Loucy (cell line): ENCODE results near the gene RASGRP2.

Experiments used
- EZH2phosphoT487 ChIP-seq: fragments of 200-600 bp; IDR thresholded peaks from 2 replicates; pipeline ENCODE4 v1.6.1; 2018; ENCODE audit warnings: antibody characterized with exemption, mild to moderate bottlenecking, moderate library complexity, borderline replicate concordance
- TF ChIP-seq, protein P1 (sequence below): fragments of 200-600 bp; sonication (generic); conservative IDR thresholded peaks from 2 replicates; pipeline ENCODE4 v1.5.1; 2014; ENCODE audit warnings: mild to moderate bottlenecking, antibody characterized with exemption, low read length

DNA sequence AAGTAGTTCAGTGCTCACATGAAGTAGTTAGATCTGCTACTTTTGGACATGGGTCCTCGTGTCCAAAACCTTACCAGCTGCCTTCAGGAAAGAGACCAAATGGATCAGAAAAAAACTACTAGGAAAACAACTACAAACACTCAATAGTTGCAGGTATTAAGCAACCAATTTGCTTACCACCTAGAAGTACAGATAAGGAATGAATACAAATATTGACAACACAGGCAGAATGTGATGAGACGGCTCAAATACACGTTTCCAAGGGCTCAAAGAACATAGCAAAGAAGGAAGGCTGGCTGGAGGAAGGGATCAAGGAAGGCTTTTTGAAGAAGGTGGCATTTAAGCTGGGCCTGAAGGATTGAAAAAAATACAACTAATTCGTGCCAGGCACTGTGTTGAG is 62.8 kb downstream of the RASGRP2 start:
- TF ChIP-seq, protein P1, sequence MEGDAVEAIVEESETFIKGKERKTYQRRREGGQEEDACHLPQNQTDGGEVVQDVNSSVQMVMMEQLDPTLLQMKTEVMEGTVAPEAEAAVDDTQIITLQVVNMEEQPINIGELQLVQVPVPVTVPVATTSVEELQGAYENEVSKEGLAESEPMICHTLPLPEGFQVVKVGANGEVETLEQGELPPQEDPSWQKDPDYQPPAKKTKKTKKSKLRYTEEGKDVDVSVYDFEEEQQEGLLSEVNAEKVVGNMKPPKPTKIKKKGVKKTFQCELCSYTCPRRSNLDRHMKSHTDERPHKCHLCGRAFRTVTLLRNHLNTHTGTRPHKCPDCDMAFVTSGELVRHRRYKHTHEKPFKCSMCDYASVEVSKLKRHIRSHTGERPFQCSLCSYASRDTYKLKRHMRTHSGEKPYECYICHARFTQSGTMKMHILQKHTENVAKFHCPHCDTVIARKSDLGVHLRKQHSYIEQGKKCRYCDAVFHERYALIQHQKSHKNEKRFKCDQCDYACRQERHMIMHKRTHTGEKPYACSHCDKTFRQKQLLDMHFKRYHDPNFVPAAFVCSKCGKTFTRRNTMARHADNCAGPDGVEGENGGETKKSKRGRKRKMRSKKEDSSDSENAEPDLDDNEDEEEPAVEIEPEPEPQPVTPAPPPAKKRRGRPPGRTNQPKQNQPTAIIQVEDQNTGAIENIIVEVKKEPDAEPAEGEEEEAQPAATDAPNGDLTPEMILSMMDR: no peak
- TF ChIP-seq EZH2phosphoT487: no peak
